NCI-H2227 treated with DMSO at 0.1 percent for 48 hours (cell line): ENCODE data around the gene QPRT.
"Not testable (repeated sequence)": the region's sequence is repeated elsewhere in the genome, so short reads cannot be mapped to it uniquely, and the experiment has no call there.

Experiments
- DNase-seq: peaks from one replicate; lab custom pipeline; 2025; lab: John Stamatoyannopoulos, UW

The QPRT gene

GRCh38 chr16:29694384-29695195 is 15.6 kb downstream of the QPRT start:
- no peak for DNase-seq

- DNase-seq = not testable (repeated sequence)
These were observed 16.7 kb downstream of the QPRT start for GRCh38 chr16:29695675-29696074.

DNA sequence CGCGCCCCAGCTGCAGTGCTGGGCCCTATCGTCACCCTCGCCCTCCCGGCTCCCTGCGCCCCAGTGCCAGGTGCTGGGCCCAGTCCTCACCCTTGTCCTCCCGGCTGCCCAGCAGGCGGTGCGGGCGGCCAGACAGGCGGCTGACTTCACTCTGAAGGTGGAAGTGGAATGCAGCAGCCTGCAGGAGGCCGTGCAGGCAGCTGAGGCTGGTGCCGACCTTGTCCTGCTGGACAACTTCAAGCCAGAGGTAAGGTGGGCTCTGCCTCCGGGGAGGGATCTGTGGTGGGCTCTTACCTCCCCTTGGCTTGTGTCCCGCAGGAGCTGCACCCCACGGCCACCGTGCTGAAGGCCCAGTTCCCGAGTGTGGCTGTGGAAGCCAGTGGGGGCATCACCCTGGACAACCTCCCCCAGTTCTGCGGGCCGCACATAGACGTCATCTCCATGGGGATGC is 17.9 kb downstream of the QPRT start:
- no peak for DNase-seq

- no peak for DNase-seq
These were observed 18.4 kb downstream of the QPRT start for GRCh38 chr16:29697391-29697790.

DNA sequence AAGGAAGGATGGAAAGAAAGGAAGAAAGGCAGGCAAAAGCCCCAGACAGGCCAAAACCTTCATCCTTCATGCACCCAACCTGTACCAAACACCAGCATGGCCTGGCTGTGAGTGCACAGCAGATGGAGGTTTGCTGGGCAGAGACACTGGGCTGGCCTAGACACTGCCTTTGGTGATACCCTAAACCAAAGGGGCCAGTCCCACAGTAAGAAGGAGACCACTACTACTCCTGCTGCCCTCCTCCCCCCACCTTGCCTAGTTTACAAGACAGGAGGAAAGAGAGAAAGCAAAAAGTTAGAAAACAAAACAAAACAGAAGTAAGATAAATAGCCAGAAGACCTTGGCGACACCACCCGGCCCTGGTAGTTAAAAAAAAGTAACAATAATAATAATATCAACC is 19.1 kb downstream of the QPRT start:
- no peak for DNase-seq

GRCh38 chr16:29698484-29699323 is 19.7 kb downstream of the QPRT start:
- no peak for DNase-seq

- DNase-seq = no peak
These were observed 20.6 kb downstream of the QPRT start for GRCh38 chr16:29699324-29700219.

- DNase-seq = peak; percentile 33
These were observed 21.4 kb downstream of the QPRT start for GRCh38 chr16:29700253-29700987.

DNA sequence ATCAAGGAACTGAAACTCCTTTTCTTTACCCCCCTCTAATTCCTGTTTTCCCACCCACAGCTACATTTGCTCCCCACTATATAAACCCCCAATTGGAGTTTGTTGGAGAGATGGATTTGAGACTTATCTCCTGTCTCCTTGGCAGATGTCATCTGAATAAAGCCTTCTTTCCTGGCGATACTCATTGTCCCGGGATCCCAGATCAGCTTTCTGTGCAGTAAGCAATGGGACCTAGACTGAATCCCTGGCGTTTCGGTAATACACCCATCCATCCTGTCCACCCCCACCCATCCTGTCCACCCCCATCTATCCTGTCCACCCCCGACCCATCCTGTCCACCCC is 22.2 kb downstream of the QPRT start:
- no peak for DNase-seq

DNA sequence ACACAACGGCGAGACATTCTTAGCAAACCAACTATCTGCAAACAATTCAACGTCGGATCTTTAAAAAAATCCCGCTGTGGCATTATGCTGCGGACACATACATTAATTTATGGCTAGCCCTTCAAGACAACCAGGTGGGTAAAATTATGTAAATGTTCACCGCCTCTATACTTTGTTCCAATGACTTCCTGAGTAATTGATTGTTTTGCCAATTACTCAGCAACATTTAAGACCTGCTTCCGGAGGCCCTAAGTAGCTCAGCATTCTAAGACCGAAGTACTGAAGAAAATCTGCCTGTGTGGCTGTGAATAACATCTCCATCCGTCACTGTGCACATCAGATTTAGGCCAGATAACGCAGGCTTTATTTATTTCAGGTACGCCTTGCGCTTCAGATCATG is 23.3 kb downstream of the QPRT start:
- DNase-seq = no peak

DNA sequence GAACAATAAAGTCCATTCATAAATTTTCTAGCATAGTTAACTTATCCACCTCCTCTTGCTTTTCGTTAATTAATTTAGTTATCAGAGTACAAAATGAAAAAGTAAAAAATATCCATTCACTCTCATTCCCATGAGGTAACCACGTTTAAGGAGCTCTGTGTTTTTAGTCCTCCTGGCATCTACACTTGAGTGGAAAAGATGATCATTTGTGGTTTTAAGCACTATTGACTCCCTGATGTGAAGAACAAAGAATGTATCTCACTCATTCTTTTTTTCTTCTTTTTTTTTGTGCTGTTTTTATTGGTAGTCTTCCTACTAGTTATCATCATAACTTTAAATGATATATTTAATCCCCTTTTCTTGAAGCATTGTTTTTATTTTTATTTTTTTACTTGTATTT is 26.1 kb downstream of the QPRT start:
- no peak for DNase-seq

DNA sequence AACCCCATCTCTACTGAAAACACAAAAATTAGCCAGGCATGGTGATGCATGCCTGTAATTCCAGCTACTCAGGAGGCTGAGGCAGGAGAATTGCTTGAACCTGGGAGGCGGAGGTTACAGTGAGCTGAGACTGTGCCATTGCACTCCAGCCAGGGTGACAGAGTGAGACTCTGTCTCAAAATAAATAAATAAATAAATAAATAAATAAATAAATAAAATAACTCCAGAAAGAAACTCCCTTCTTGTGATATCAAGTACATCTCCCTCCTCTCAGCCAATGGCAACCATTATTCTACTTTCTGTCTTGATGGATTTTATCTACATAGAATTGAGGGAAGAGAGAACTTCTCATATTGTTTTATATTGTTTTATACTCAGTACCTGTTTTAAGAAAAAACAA is 28.2 kb downstream of the QPRT start:
- DNase-seq = not testable (repeated sequence)

- no peak for DNase-seq
These were observed 30.1 kb downstream of the QPRT start for GRCh38 chr16:29708917-29709600.

DNA sequence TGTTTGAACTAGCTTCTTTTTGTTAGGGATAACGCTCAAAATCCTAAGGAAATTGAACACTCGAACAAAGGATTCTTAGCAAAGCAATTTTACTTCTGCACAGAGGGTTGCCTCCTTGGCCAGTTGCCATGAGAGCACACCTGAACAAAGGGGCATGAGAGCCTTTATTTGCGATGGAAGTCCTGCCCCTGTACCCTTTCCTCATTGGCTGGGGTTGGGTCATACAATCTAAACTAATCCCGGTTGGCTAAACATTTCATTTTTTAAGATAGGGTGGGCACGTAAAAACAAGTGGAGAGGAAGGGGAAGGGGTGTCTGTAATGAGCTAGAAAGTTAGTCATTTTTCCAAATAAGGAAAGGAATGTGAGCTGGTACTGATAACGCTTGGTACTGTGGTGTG is 30.7 kb downstream of the QPRT start:
- DNase-seq = not testable (repeated sequence)

DNA sequence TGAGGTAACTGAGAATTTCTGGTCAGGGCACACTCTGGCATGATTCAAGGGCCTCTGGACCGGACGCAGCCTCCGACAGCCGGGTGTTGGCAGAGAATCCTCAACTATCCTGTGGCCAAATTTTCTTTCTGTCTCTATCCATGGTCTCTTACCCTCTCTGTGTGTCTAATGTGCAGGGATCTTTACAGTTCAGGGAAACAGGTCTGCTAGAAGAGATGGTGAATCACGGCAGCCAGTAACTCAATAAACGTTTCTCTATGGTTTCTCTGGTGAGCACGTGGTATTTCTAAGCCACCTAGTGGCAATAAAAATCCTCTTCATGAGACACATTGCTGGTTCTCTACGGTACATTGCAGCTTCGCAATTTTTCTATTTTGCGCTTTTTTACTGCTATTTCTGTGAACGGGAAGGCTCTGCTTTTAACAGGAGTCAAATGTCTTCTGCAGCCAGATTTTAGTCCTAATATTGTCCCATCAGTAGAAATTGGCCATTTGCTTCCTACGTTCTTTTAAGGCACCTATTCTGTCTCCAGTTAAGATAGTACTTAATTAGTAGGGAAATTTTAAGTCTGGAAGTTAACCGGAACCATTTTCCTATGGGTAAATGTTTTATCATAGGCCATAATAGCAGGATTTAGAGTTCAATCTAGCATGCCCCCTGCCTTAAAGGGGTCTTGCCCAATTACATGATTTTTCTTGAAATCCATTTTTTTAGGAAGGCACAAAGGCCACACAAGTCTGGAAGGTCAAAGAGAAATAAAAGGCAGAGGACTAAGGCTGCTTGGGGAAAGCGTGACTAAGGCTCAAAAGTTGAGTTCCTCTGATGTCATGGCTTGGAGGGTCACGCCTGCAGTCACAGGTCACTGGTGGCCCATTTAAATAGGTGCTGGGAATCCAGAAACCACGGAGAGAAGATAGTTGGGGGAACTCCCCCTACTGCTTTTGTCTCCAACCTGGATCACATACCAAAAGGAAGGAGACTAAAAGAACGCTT is 31.5 kb downstream of the QPRT start:
- no peak for DNase-seq

- DNase-seq = no peak
These were observed 33.8 kb downstream of the QPRT start for GRCh38 chr16:29712809-29713208.

DNA sequence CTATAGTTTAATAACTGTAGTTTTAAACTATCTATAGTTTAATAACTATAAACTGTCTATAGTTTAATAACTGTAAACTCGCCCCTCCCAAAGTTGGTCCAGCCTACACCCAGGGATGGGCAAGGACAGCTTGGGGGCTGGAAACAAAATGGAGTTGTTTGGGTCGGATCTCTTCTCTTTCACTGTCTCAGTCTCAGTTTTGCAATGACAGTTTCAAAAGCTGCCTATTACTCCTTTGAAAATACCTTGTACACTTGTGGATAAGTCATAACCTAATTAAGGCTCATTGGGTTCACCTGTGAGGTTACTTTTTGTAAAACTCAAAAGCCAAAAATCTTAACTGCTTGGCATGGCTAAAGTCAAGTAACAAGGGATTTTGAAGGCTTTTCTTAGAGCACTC is 35.4 kb downstream of the QPRT start:
- DNase-seq = no peak

- peak; percentile 58 for DNase-seq
These were observed 36.0 kb downstream of the QPRT start for GRCh38 chr16:29714972-29715371.

- no peak for DNase-seq
These were observed 38.1 kb downstream of the QPRT start for GRCh38 chr16:29717113-29717512.

GRCh38 chr16:29719063-29719462 is 40.1 kb downstream of the QPRT start:
- DNase-seq = no peak
